Uterus (tissue), 4 donors: Measurements from ENCODE around the gene PPP1R10. TPM values are rescaled to one million over a fixed set of nuclear protein-coding genes. Genes with fewer than 3 reads are reported as not detected.

ENCODE experiments used
- DNase-seq, 2 donors: peaks; one replicate each; pipeline ENCODE4 v3.0.0-alpha.2; 2019 to 2020
- H3K27ac ChIP-seq, 2 donors: fragments of 200-600 bp; sonication (generic); 1 replicate in 1 of 2; 2 replicates in 1 of 2; pipeline ENCODE4 v1.5.1; 2016 to 2018
- H3K27me3 ChIP-seq, 2 donors: fragments of 200-600 bp; sonication (generic); one replicate each; pipeline ENCODE4 v1.5.1; 2018 to 2019; ENCODE audit warnings: control low read depth in 1 of 2
- H3K36me3 ChIP-seq, 2 donors: fragments of 200-600 bp; sonication (generic); one replicate each; pipeline ENCODE4 v1.5.1; 2019; ENCODE audit warnings: control low read depth in 1 of 2
- H3K4me1 ChIP-seq, 2 donors: fragments of 200-600 bp; sonication (generic); one replicate each; pipeline ENCODE4 v1.5.1; 2018 to 2019; ENCODE audit warnings: control low read depth in 1 of 2
- H3K4me3 ChIP-seq, 2 donors: fragments of 200-600 bp; sonication (generic); 1 replicate in 1 of 2; 2 replicates in 1 of 2; pipeline ENCODE4 v1.5.1; 2018 to 2019; ENCODE audit warnings: mild to moderate bottlenecking in 1 of 2
- H3K9me3 ChIP-seq, 2 donors: fragments of 200-600 bp; sonication (generic); one replicate each; pipeline ENCODE4 v1.5.1; 2019; ENCODE audit warnings: control low read depth in 1 of 2
- CTCF ChIP-seq, 4 experiments: fragments of 200-600 bp in 2 of 4; fragments of 450-650 bp in 2 of 4; sonication (generic) in 2 of 4; IDR thresholded peaks; one replicate each; pipeline ENCODE4 v1.5.1; 2016 to 2019; ENCODE audit warnings: antibody characterized with exemption in 4 of 4, mild to moderate bottlenecking in 2 of 4, moderate library complexity in 1 of 4
- POLR2A ChIP-seq, 2 donors: fragments of 450-650 bp; IDR thresholded peaks; one replicate each; pipeline ENCODE4 v1.6.1; 2016; ENCODE audit warnings: antibody characterized with exemption in 2 of 2, mild to moderate bottlenecking in 1 of 2, moderate library complexity in 1 of 2
- intact Hi-C: fragments of 100-400 bp; cut with DNase I; formaldehyde crosslinking; loops from one replicate; pipeline ENCODE4 v1.15.1; 2023; ENCODE audit warnings: low total_unique reads
- total RNA-seq, 4 donors: library from RNA; depleted of rRNA in 3 of 4; stranded (reverse); fragments of >200 nt in 3 of 4; gene quantifications; one replicate each; pipeline versions ENCODE4 v1.1.0 to v1.2.4, GENCODE V29; 2014 to 2023
- donor health status: DM: yes; HTN: yes; CAD: no.

The PPP1R10 gene
- total RNA-seq, 4 donors from 2014 or later = 24.1 to 86.0 (median 40.2) TPM

- Histone ChIP-seq H3K27ac (no peak overlapping the region), H3K9me3 (no peaks in the 10 kb centered on the region), H3K27me3 (no peaks in the 10 kb centered on the region), H3K4me3 (no peak overlapping the region), H3K36me3 (no peaks in the 10 kb centered on the region), H3K4me1 (no peaks in the 10 kb centered on the region)
- no peak for DNase-seq
- TF ChIP-seq POLR2A (IDR thresholded peaks at IDR 0.05) = no peak
- TF ChIP-seq CTCF (IDR thresholded peaks at IDR 0.05) = no peak
- intact Hi-C loops = no loop called here
Observed at GRCh38 chr6:30565772-30566171, 51.3 kb downstream of the PPP1R10 start.

GRCh38 chr6:30564114-30564513 is 52.9 kb downstream of the PPP1R10 start:
- DNase-seq = no peak
- intact Hi-C loops = no loop called here
- Histone ChIP-seq H3K36me3 (no peaks in the 10 kb centered on the region), H3K27me3 (no peaks in the 10 kb centered on the region), H3K27ac (no peak overlapping the region), H3K9me3 (no peaks in the 10 kb centered on the region), H3K4me3 (no peak overlapping the region), H3K4me1 (no peaks in the 10 kb centered on the region)
- TF ChIP-seq POLR2A (IDR thresholded peaks at IDR 0.05) = no peak
- TF ChIP-seq CTCF (IDR thresholded peaks at IDR 0.05) = no peak

GRCh38 chr6:30562470-30563425 is 54.3 kb downstream of the PPP1R10 start:
- no peak for DNase-seq
- no peaks in the 10 kb centered on the region for H3K9me3 ChIP-seq
- peaks cover 4 to 5% of the 10 kb centered on the region in 2 donors for H3K4me1 ChIP-seq
- intact Hi-C loops = no loop called here
- no peaks in the 10 kb centered on the region for H3K27me3 ChIP-seq
- TF ChIP-seq CTCF (IDR thresholded peaks at IDR 0.05) = no peak
- no peak for TF ChIP-seq POLR2A (IDR thresholded peaks at IDR 0.05)
- H3K27ac ChIP-seq = no peak overlapping the region
- no peak overlapping the region for H3K4me3 ChIP-seq
- H3K36me3 ChIP-seq = no peaks in the 10 kb centered on the region

GRCh38 chr6:30560930-30561329 is 56.1 kb downstream of the PPP1R10 start:
- no peak for TF ChIP-seq POLR2A (IDR thresholded peaks at IDR 0.05)
- TF ChIP-seq CTCF (IDR thresholded peaks at IDR 0.05) = no peak
- Histone ChIP-seq H3K9me3 (no peaks in the 10 kb centered on the region), H3K27ac (no peak overlapping the region)

GRCh38 chr6:30557683-30557981 is 59.4 kb downstream of the PPP1R10 start:
- intact Hi-C loops = no loop called here
- no peak for DNase-seq
- Histone ChIP-seq H3K9me3 (no peaks in the 10 kb centered on the region), H3K27ac (peak overlapping the region; percentile 97 to 98), H3K4me1 (peaks cover 4 to 5% of the 10 kb centered on the region in 2 donors), H3K4me3 (peak overlapping the region; percentile 71 to 73), H3K27me3 (no peaks in the 10 kb centered on the region), H3K36me3 (no peaks in the 10 kb centered on the region)
- no peak for TF ChIP-seq POLR2A (IDR thresholded peaks at IDR 0.05)
- no peak for TF ChIP-seq CTCF (IDR thresholded peaks at IDR 0.05)

More at GRCh38 chr6:30560930-30561329, 56.1 kb downstream of the PPP1R10 start:
- Histone ChIP-seq H3K27me3 (no peaks in the 10 kb centered on the region), H3K36me3 (no peaks in the 10 kb centered on the region), H3K4me1 (peaks cover 4 to 5% of the 10 kb centered on the region in 2 donors), H3K4me3 (no peak overlapping the region)
- intact Hi-C loops = no loop called here
- DNase-seq = no peak
